HG02981 (cell line): ENCODE results near the gene PIK3R6.
A peak's percentile ranks its signal among the peaks of the same experiment; 100 is the strongest.

Source experiments
- ATAC-seq: cut with Tn5 transposase; IDR thresholded peaks from one replicate; pipeline ENCODE4 v1.9.1; 2021; ENCODE audit warnings: mild to moderate bottlenecking, moderate library complexity; ENCODE audit not compliant: unreplicated experiment

The PIK3R6 gene

GRCh38 chr17:8875957-8876356 is 8.5 kb upstream of the PIK3R6 start:
- ATAC-seq = no peak

GRCh38 chr17:8875436-8875835 is 8.0 kb upstream of the PIK3R6 start:
- no peak for ATAC-seq

GRCh38 chr17:8873801-8874715 is 6.6 kb upstream of the PIK3R6 start:
- no peak for ATAC-seq

- no peak for ATAC-seq
Measured at GRCh38 chr17:8872705-8873435, 5.4 kb upstream of the PIK3R6 start.

GRCh38 chr17:8872036-8872704 is 4.7 kb upstream of the PIK3R6 start:
- ATAC-seq = no peak

GRCh38 chr17:8871081-8871581 is 3.7 kb upstream of the PIK3R6 start:
- ATAC-seq = no peak

GRCh38 chr17:8870406-8871040 is 3.0 kb upstream of the PIK3R6 start:
- no peak for ATAC-seq

- ATAC-seq = no peak
Measured at GRCh38 chr17:8869114-8869815, 1.8 kb upstream of the PIK3R6 start.

GRCh38 chr17:8868529-8868951 is 1.1 kb upstream of the PIK3R6 start:
- ATAC-seq = peak; percentile 40

GRCh38 chr17:8868092-8868491 is 618 bp upstream of the PIK3R6 start:
- ATAC-seq = no peak

GRCh38 chr17:8865811-8866210 is 1.7 kb downstream of the PIK3R6 start:
- ATAC-seq = no peak

- ATAC-seq = no peak
Measured at GRCh38 chr17:8865385-8865784, 2.1 kb downstream of the PIK3R6 start.

- ATAC-seq = no peak
Measured at GRCh38 chr17:8862213-8863056, 5.0 kb downstream of the PIK3R6 start.

GRCh38 chr17:8861495-8862181 is 5.8 kb downstream of the PIK3R6 start:
- no peak for ATAC-seq

- ATAC-seq = no peak
Measured at GRCh38 chr17:8859804-8860430, 7.6 kb downstream of the PIK3R6 start.

- peak; percentile 37 for ATAC-seq
Measured at GRCh38 chr17:8859027-8859803, 8.3 kb downstream of the PIK3R6 start.

- no peak for ATAC-seq
Measured at GRCh38 chr17:8857919-8858318, 9.6 kb downstream of the PIK3R6 start.
